Measurements from ENCODE around the gene C5orf58. TPM values are rescaled to one million over a fixed set of nuclear protein-coding genes. Genes with fewer than 3 reads are reported as not detected.

C5orf58 gene
- total and polyA plus RNA-seq, 10 of the 15 experiments (the other 5 are each of a cell fraction or from before 2014, with no cell fraction given): 0.13 to 0.27 (median 0.26) TPM; not detected in 7

DNA sequence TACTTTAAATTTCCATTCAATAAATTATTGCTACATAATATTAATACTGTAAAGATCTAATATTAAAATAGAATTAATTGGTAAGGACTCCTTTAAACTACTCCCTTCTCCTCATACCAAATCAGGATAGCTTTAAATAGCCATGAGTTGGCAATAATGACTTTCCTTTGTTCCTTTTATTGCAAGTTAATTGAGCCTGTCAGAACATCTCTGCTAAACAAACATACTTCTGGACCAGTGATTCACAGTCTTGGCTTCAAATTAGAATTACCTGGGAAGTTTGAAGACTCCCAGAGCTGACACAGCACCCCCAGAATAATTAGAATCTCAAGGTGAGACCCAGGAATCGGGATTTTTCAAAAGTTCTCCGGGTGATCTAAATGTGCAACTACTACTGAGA lies 18.7 kb downstream of the C5orf58 start:
- no peak overlapping the region for H3K9ac ChIP-seq (ENCODE audit: control insufficient read depth, insufficient read depth, low read length)
- no peaks in the 10 kb centered on the region for H3K79me2 ChIP-seq (ENCODE audit: control insufficient read depth, insufficient read depth, low read length)
- no peaks in the 10 kb centered on the region for H4K20me1 ChIP-seq (ENCODE audit: control insufficient read depth, insufficient read depth)
- ChIA-PET CTCF (interaction anchor here (1.1 to 2.1 kb wide), 4 partner anchors 13 to 175 kb away, joined by 4 to 11 read pairs (median 4); no protein-coding TSS in a partner anchor), RAD21 (ENCODE audit: unreplicated experiment) (no interaction called here), SMC1A (ENCODE audit: uncharacterized antibody, unreplicated experiment) (interaction anchor here (1.3 kb wide), 1 partner anchor 87 kb away, joined by 4 read pairs; no protein-coding TSS in a partner anchor), POLR2A (no interaction called here)
- H3K4me1 ChIP-seq (ENCODE audit: control insufficient read depth, insufficient read depth, low read length): no peaks in the 10 kb centered on the region
- no peak overlapping the region for H3K4me2 ChIP-seq (ENCODE audit: control insufficient read depth, insufficient read depth)
- ATAC-seq (no peak), DNase-seq (ENCODE audit: low read depth, low spot score) (no peak), FAIRE-seq (no peak)
- WGBS (ENCODE audit: insufficient coverage, insufficient replicate concordance, low lambda C conversion rate, missing lambda C conversion rate): 100% methylated on average over 2 of the region's 2 CpGs
- no TSS peak for BruUV-seq (replicated peaks)
- no peak overlapping the region for H3K4me3 ChIP-seq
- peaks cover 5 to 7% of the 10 kb centered on the region in 2 experiments for H3K36me3 ChIP-seq (ENCODE audit: control insufficient read depth in 2 of 2, insufficient read depth in 2 of 2, low read length in 1 of 2)
- H3K9me3 ChIP-seq (replicated peaks; ENCODE audit: control insufficient read depth, insufficient read depth, low read length): no peaks in the 10 kb centered on the region
- no peaks in the 10 kb centered on the region for H3K27me3 ChIP-seq (replicated peaks in 1 of 2; ENCODE audit: control insufficient read depth in 2 of 2, insufficient read depth in 2 of 2, low read length in 1 of 2)
- in situ Hi-C loops (cut with MboI): no loop called here
- H3K27ac ChIP-seq (ENCODE audit: control insufficient read depth, insufficient read depth): no peak overlapping the region
- no peak overlapping the region for H2AFZ ChIP-seq (ENCODE audit: control insufficient read depth, low read depth, low read length)
- intact Hi-C loops (cut with micrococcal nuclease; ENCODE audit: unreplicated experiment): no loop called here
- TF ChIP-seq POU2F2 (IDR thresholded peaks at IDR 0.05; ENCODE audit: borderline replicate concordance, low read depth, low read length) (no peak), POLR2AphosphoS2 (IDR thresholded peaks at IDR 0.05; ENCODE audit: low read depth, low read length) (no peak), SRF (IDR thresholded peaks at IDR 0.05; ENCODE audit: low read depth in 2 of 2, low read length in 2 of 2) (no peak), NR2C2 (IDR thresholded peaks at IDR 0.05; ENCODE audit: borderline replicate concordance, control insufficient read depth, insufficient read length, low read depth) (no peak)
- TF ChIP-seq, protein P1, sequence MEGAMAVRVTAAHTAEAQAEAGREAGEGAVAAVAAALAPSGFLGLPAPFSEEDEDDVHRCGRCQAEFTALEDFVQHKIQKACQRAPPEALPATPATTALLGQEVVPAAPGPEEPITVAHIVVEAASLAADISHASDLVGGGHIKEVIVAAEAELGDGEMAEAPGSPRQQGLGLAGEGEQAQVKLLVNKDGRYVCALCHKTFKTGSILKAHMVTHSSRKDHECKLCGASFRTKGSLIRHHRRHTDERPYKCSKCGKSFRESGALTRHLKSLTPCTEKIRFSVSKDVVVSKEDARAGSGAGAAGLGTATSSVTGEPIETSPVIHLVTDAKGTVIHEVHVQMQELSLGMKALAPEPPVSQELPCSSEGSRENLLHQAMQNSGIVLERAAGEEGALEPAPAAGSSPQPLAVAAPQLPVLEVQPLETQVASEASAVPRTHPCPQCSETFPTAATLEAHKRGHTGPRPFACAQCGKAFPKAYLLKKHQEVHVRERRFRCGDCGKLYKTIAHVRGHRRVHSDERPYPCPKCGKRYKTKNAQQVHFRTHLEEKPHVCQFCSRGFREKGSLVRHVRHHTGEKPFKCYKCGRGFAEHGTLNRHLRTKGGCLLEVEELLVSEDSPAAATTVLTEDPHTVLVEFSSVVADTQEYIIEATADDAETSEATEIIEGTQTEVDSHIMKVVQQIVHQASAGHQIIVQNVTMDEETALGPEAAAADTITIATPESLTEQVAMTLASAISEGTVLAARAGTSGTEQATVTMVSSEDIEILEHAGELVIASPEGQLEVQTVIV (IDR thresholded peaks at IDR 0.05; ENCODE audit: borderline replicate concordance, partially characterized antibody): no peak
- TF ChIP-seq, protein P2, sequence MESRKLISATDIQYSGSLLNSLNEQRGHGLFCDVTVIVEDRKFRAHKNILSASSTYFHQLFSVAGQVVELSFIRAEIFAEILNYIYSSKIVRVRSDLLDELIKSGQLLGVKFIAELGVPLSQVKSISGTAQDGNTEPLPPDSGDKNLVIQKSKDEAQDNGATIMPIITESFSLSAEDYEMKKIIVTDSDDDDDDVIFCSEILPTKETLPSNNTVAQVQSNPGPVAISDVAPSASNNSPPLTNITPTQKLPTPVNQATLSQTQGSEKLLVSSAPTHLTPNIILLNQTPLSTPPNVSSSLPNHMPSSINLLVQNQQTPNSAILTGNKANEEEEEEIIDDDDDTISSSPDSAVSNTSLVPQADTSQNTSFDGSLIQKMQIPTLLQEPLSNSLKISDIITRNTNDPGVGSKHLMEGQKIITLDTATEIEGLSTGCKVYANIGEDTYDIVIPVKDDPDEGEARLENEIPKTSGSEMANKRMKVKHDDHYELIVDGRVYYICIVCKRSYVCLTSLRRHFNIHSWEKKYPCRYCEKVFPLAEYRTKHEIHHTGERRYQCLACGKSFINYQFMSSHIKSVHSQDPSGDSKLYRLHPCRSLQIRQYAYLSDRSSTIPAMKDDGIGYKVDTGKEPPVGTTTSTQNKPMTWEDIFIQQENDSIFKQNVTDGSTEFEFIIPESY (IDR thresholded peaks at IDR 0.05): no peak

All from GM12878 (cell line).